WTC11 (cell line): ENCODE data around the gene EFEMP2. TPM values are rescaled to one million over a fixed set of nuclear protein-coding genes. Genes with fewer than 3 reads are reported as not detected.

Experiments used
- ATAC-seq: fragments of 200-7000 bp; cut with Tn5 transposase; 2 replicates; pipeline ENCODE4 v1.10.0; 2021; ENCODE audit warnings: mild to moderate bottlenecking, moderate library complexity
- CTCF ChIA-PET: fragments of 300-600 bp; sonication (Branson Sonifier 250); formaldehyde crosslinking; loops from one replicate; lab custom pipeline; 2021; ENCODE audit warnings: antibody characterized with exemption; lab: Charles Lee
- POLR2A ChIA-PET: fragments of 350-600 bp; sonication (Branson Sonifier 250); formaldehyde crosslinking; loops from one replicate; lab custom pipeline; 2021; ENCODE audit warnings: antibody characterized with exemption; lab: Charles Lee
- DNase-seq: peaks from one replicate; pipeline ENCODE4 v3.0.0; 2021; ENCODE audit warnings: low spot score
- H3K27ac Mint-ChIP-seq: 2 replicates; pipeline ENCODE4 v1.8.0; 2021; ENCODE audit warnings: mixed read lengths
- H3K27me3 Mint-ChIP-seq: 2 replicates; pipeline ENCODE4 v1.8.0; 2021; ENCODE audit warnings: low read depth, mild to moderate bottlenecking, moderate library complexity, mixed read lengths
- H3K36me3 Mint-ChIP-seq: 2 replicates; pipeline ENCODE4 v1.8.0; 2021; ENCODE audit warnings: mixed read lengths
- H3K4me1 Mint-ChIP-seq: 2 replicates; pipeline ENCODE4 v1.8.0; 2022; ENCODE audit warnings: mixed read lengths
- H3K4me3 Mint-ChIP-seq: 2 replicates; pipeline ENCODE4 v1.8.0; 2021; ENCODE audit warnings: mild to moderate bottlenecking, moderate library complexity, mixed read lengths
- H3K9me3 Mint-ChIP-seq: 2 replicates; pipeline ENCODE4 v1.8.0; 2021; ENCODE audit warnings: mixed read lengths
- ARID4B ChIP-seq: sonication (generic); formaldehyde crosslinking; IDR thresholded peaks from 2 replicates; pipeline ENCODE4 v1.8.0; 2023; ENCODE audit warnings: missing genetic modification reagents, mild to moderate bottlenecking, borderline replicate concordance
- CREB1 ChIP-seq: sonication (generic); formaldehyde crosslinking; IDR thresholded peaks from 2 replicates; pipeline ENCODE4 v1.8.0; 2023; ENCODE audit warnings: mild to moderate bottlenecking, missing genetic modification reagents
- ESRRA ChIP-seq: sonication (generic); formaldehyde crosslinking; IDR thresholded peaks from 2 replicates; pipeline ENCODE4 v1.8.1; 2022; ENCODE audit warnings: mild to moderate bottlenecking, missing genetic modification reagents, borderline replicate concordance
- FOXK1 ChIP-seq: sonication (generic); formaldehyde crosslinking; IDR thresholded peaks from 2 replicates; pipeline ENCODE4 v1.8.0; 2022; ENCODE audit warnings: mild to moderate bottlenecking, moderate library complexity, missing genetic modification reagents
- GRHL2 ChIP-seq: fragments of 250-450 bp; sonication (Bioruptor Pico); IDR thresholded peaks from 2 replicates; pipeline ENCODE4 v1.8.0; 2022; ENCODE audit warnings: mild to moderate bottlenecking, moderate library complexity; ENCODE audit not compliant: insufficient replicate concordance, severe bottlenecking
- IRF2 ChIP-seq: sonication (generic); formaldehyde crosslinking; IDR thresholded peaks from 2 replicates; pipeline ENCODE4 v1.8.0; 2022; ENCODE audit warnings: low read depth, missing genetic modification reagents, borderline replicate concordance
- JAZF1 ChIP-seq: fragments of 250-450 bp; sonication (Bioruptor Pico); IDR thresholded peaks from 2 replicates; pipeline ENCODE4 v1.9.0; 2021; ENCODE audit warnings: moderate library complexity, mild to moderate bottlenecking, inconsistent platforms
- KAT7 ChIP-seq: sonication (generic); formaldehyde crosslinking; IDR thresholded peaks from 2 replicates; pipeline ENCODE4 v1.8.1; 2023; ENCODE audit warnings: missing genetic modification reagents, mild to moderate bottlenecking, borderline replicate concordance
- MXD4 ChIP-seq: fragments of 250-450 bp; sonication (Bioruptor Pico); IDR thresholded peaks from 2 replicates; pipeline ENCODE4 v1.8.0; 2021; ENCODE audit warnings: mild to moderate bottlenecking, moderate library complexity, borderline replicate concordance
- NR3C1 ChIP-seq: sonication (generic); formaldehyde crosslinking; conservative IDR thresholded peaks from 2 replicates; pipeline ENCODE4 v1.8.1; 2023; ENCODE audit warnings: low read depth, mild to moderate bottlenecking, missing genetic modification reagents
- SP1 ChIP-seq: sonication (generic); formaldehyde crosslinking; conservative IDR thresholded peaks from 2 replicates; pipeline ENCODE4 v1.8.1; 2022; ENCODE audit warnings: missing genetic modification reagents
- TEAD1 ChIP-seq: sonication (generic); formaldehyde crosslinking; IDR thresholded peaks from 2 replicates; pipeline ENCODE4 v1.8.0; 2022; ENCODE audit warnings: mild to moderate bottlenecking, missing genetic modification reagents
- ZNF317 ChIP-seq: sonication (generic); formaldehyde crosslinking; IDR thresholded peaks from 2 replicates; pipeline ENCODE4 v1.8.1; 2023; ENCODE audit warnings: low read depth, mild to moderate bottlenecking, moderate library complexity, missing genetic modification reagents, borderline replicate concordance
- ZNF396 ChIP-seq: fragments of 250-450 bp; sonication (Bioruptor Pico); IDR thresholded peaks from 2 replicates; pipeline ENCODE4 v1.8.0; 2021; ENCODE audit warnings: mild to moderate bottlenecking, moderate library complexity, borderline replicate concordance
- ZNF512 ChIP-seq: sonication (generic); formaldehyde crosslinking; IDR thresholded peaks from 2 replicates; pipeline ENCODE4 v1.8.1; 2022; ENCODE audit warnings: missing genetic modification reagents, borderline replicate concordance
- total RNA-seq: library from RNA; stranded (reverse); gene quantifications from 3 replicates; pipeline ENCODE4 v1.2.3, GENCODE V29; 2021
- TF ChIP-seq, protein P1 (sequence below): sonication (generic); formaldehyde crosslinking; IDR thresholded peaks from 2 replicates; pipeline ENCODE4 v1.8.0; 2022; ENCODE audit warnings: mild to moderate bottlenecking, missing genetic modification reagents
- TF ChIP-seq, protein P2 (sequence below): sonication (generic); formaldehyde crosslinking; IDR thresholded peaks from 2 replicates; pipeline ENCODE4 v1.8.1; 2022; ENCODE audit warnings: mild to moderate bottlenecking, missing genetic modification reagents, moderate library complexity, borderline replicate concordance
- TF ChIP-seq, protein P3 (sequence below): sonication (generic); formaldehyde crosslinking; IDR thresholded peaks from 2 replicates; pipeline ENCODE4 v1.8.0; 2023; ENCODE audit warnings: mild to moderate bottlenecking, missing genetic modification reagents
- TF ChIP-seq, protein P4 (sequence below): fragments of 200-600 bp; IDR thresholded peaks from 2 replicates; pipeline ENCODE4 v1.8.0; 2022; ENCODE audit warnings: antibody characterized with exemption

The EFEMP2 gene
- total RNA-seq, 1 experiment from 2014 or later = 14.2 TPM

DNA sequence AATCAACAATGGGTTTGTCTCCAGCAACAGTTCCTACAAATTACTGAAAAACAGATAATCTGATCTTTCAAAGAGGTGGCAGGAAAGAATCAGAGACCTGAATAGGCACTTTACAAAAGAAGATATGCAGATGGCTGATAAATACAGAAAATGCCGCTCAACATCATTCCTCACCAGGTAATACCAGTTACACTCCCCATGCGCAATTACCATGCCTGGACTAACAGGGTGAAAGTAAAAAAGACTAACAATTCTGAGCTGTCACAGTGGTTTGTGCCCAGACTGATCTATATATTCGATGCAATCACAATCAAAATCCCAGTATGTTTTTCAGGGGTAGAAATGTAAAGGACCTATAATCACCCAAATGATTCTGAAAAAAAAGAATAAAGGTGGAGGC lies 28.8 kb downstream of the EFEMP2 start:
- CTCF ChIA-PET = interaction anchor here (0.6 to 2.7 kb wide), 6 partner anchors 8 to 64 kb away, joined by 3 to 9 read pairs (median 4); partner anchors contain the start of gene MUS81
- H3K27ac Mint-ChIP-seq = no peak overlapping the region
- POLR2A ChIA-PET = no interaction called here

DNA sequence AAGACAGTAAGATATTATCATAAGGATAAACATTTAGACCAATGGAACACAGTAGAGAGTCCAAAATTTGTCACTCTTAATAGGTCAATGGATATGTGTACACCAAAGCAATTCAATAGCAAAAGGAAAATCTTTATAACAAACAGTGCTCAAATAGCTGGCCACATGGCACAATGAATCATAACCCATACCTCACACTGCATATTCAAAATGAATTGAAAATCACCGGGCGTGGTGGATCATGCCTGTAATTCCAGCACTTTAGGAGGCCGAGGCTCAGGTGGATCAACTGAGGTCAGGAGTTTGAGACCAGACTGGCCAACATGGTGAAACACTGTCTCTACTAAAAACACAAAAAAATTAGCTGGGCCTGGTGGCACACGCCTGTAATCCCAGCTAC lies 30.5 kb downstream of the EFEMP2 start:
- H3K36me3 Mint-ChIP-seq = no peaks in the 10 kb centered on the region
- peaks cover 3% of the 10 kb centered on the region for H3K27me3 Mint-ChIP-seq
- DNase-seq = no peak
- POLR2A ChIA-PET = no interaction called here
- H3K4me3 Mint-ChIP-seq = no peak overlapping the region
- H3K27ac Mint-ChIP-seq = no peak overlapping the region
- no peaks in the 10 kb centered on the region for H3K9me3 Mint-ChIP-seq
- CTCF ChIA-PET = interaction anchor here (1.7 to 2.7 kb wide), 3 partner anchors 10 to 62 kb away, joined by 4 to 9 read pairs (median 6); partner anchors contain the start of gene MUS81
- no peak for ATAC-seq
- H3K4me1 Mint-ChIP-seq = no peaks in the 10 kb centered on the region
- TF ChIP-seq, protein P1, sequence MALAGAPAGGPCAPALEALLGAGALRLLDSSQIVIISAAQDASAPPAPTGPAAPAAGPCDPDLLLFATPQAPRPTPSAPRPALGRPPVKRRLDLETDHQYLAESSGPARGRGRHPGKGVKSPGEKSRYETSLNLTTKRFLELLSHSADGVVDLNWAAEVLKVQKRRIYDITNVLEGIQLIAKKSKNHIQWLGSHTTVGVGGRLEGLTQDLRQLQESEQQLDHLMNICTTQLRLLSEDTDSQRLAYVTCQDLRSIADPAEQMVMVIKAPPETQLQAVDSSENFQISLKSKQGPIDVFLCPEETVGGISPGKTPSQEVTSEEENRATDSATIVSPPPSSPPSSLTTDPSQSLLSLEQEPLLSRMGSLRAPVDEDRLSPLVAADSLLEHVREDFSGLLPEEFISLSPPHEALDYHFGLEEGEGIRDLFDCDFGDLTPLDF (CRISPR knock-in tag) = no peak
- TF ChIP-seq CREB1 (CRISPR knock-in tag) = no peak
- TF ChIP-seq, protein P2, sequence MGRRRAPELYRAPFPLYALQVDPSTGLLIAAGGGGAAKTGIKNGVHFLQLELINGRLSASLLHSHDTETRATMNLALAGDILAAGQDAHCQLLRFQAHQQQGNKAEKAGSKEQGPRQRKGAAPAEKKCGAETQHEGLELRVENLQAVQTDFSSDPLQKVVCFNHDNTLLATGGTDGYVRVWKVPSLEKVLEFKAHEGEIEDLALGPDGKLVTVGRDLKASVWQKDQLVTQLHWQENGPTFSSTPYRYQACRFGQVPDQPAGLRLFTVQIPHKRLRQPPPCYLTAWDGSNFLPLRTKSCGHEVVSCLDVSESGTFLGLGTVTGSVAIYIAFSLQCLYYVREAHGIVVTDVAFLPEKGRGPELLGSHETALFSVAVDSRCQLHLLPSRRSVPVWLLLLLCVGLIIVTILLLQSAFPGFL (CRISPR knock-in tag) = no peak
- TF ChIP-seq, protein P3, sequence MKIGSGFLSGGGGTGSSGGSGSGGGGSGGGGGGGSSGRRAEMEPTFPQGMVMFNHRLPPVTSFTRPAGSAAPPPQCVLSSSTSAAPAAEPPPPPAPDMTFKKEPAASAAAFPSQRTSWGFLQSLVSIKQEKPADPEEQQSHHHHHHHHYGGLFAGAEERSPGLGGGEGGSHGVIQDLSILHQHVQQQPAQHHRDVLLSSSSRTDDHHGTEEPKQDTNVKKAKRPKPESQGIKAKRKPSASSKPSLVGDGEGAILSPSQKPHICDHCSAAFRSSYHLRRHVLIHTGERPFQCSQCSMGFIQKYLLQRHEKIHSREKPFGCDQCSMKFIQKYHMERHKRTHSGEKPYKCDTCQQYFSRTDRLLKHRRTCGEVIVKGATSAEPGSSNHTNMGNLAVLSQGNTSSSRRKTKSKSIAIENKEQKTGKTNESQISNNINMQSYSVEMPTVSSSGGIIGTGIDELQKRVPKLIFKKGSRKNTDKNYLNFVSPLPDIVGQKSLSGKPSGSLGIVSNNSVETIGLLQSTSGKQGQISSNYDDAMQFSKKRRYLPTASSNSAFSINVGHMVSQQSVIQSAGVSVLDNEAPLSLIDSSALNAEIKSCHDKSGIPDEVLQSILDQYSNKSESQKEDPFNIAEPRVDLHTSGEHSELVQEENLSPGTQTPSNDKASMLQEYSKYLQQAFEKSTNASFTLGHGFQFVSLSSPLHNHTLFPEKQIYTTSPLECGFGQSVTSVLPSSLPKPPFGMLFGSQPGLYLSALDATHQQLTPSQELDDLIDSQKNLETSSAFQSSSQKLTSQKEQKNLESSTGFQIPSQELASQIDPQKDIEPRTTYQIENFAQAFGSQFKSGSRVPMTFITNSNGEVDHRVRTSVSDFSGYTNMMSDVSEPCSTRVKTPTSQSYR (CRISPR knock-in tag) = no peak

More for the DNA sequence above, 28.8 kb downstream of the EFEMP2 start:
- Mint-ChIP-seq H3K4me3 (no peak overlapping the region), H3K27me3 (peaks cover 13% of the 10 kb centered on the region), H3K36me3 (no peaks in the 10 kb centered on the region), H3K9me3 (no peaks in the 10 kb centered on the region), H3K4me1 (no peaks in the 10 kb centered on the region)
- DNase-seq (no peak), ATAC-seq (no peak)
- no peak for TF ChIP-seq KAT7 (CRISPR knock-in tag)
- TF ChIP-seq MXD4 (CRISPR knock-in tag) = no peak
- TF ChIP-seq, protein P4, sequence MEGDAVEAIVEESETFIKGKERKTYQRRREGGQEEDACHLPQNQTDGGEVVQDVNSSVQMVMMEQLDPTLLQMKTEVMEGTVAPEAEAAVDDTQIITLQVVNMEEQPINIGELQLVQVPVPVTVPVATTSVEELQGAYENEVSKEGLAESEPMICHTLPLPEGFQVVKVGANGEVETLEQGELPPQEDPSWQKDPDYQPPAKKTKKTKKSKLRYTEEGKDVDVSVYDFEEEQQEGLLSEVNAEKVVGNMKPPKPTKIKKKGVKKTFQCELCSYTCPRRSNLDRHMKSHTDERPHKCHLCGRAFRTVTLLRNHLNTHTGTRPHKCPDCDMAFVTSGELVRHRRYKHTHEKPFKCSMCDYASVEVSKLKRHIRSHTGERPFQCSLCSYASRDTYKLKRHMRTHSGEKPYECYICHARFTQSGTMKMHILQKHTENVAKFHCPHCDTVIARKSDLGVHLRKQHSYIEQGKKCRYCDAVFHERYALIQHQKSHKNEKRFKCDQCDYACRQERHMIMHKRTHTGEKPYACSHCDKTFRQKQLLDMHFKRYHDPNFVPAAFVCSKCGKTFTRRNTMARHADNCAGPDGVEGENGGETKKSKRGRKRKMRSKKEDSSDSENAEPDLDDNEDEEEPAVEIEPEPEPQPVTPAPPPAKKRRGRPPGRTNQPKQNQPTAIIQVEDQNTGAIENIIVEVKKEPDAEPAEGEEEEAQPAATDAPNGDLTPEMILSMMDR = no peak
- TF ChIP-seq ARID4B (CRISPR knock-in tag) = no peak
- no peak for TF ChIP-seq GRHL2 (CRISPR knock-in tag)
- no peak for TF ChIP-seq NR3C1
- TF ChIP-seq ESRRA (CRISPR knock-in tag) = no peak
- no peak for TF ChIP-seq SP1 (CRISPR knock-in tag)
- TF ChIP-seq IRF2 = no peak
- no peak for TF ChIP-seq ZNF396
- TF ChIP-seq TEAD1 (CRISPR knock-in tag) = no peak
- no peak for TF ChIP-seq ZNF512
- no peak for TF ChIP-seq JAZF1 (CRISPR knock-in tag)
- no peak for TF ChIP-seq FOXK1
- TF ChIP-seq ZNF317 (CRISPR knock-in tag) = no peak
